ENCODE data around the gene REP15.

The REP15 gene

GRCh38 chr12:27685274-27685673 lies 11.0 kb upstream of the REP15 start:
- no peak overlapping the region for H2AFZ ChIP-seq (ENCODE audit: low read depth, low read length, severe bottlenecking)
- H3K79me2 ChIP-seq (ENCODE audit: insufficient read depth, low read length) = no peaks in the 10 kb centered on the region
- H3K36me3 ChIP-seq (ENCODE audit: low read length) = no peaks in the 10 kb centered on the region
- no peak overlapping the region for H3K4me2 ChIP-seq (ENCODE audit: low read depth, low read length, poor library complexity, severe bottlenecking)
- H3K9me2 ChIP-seq (replicated peaks; ENCODE audit: insufficient read depth, low read length) = no peaks in the 10 kb centered on the region
- H3K9me3 ChIP-seq (ENCODE audit: insufficient read depth, low read length) = no peaks in the 10 kb centered on the region
- TF ChIP-seq EZH2phosphoT487 (conservative IDR thresholded peaks at IDR 0.05; ENCODE audit: low read length) (no peak), CTCF (IDR thresholded peaks at IDR 0.05; ENCODE audit: insufficient read depth, low read length, poor library complexity, severe bottlenecking) (no peak)
- no peak overlapping the region for H3K9ac ChIP-seq (ENCODE audit: low read length)
- no peak overlapping the region for H3K4me3 ChIP-seq (ENCODE audit: insufficient read depth, low read length, poor library complexity, severe bottlenecking)
- H4K20me1 ChIP-seq (ENCODE audit: low read depth, low read length) = no peaks in the 10 kb centered on the region
- no peak overlapping the region for H3K27ac ChIP-seq (ENCODE audit: low read depth, low read length)
- no peaks in the 10 kb centered on the region for H3F3A ChIP-seq (ENCODE audit: insufficient read depth)
- H3K27me3 ChIP-seq (ENCODE audit: low read length) = no peaks in the 10 kb centered on the region

GRCh38 chr12:27686147-27686546 lies 10.1 kb upstream of the REP15 start:
- no peaks in the 10 kb centered on the region for H4K20me1 ChIP-seq (ENCODE audit: low read depth, low read length)
- TF ChIP-seq CTCF (IDR thresholded peaks at IDR 0.05; ENCODE audit: insufficient read depth, low read length, poor library complexity, severe bottlenecking) (no peak), EZH2phosphoT487 (conservative IDR thresholded peaks at IDR 0.05; ENCODE audit: low read length) (no peak)
- H3K4me2 ChIP-seq (ENCODE audit: low read depth, low read length, poor library complexity, severe bottlenecking) = no peak overlapping the region
- no peak overlapping the region for H3K4me3 ChIP-seq (ENCODE audit: insufficient read depth, low read length, poor library complexity, severe bottlenecking)
- H3F3A ChIP-seq (ENCODE audit: insufficient read depth) = no peaks in the 10 kb centered on the region
- H3K27ac ChIP-seq (ENCODE audit: low read depth, low read length) = no peak overlapping the region
- no peaks in the 10 kb centered on the region for H3K79me2 ChIP-seq (ENCODE audit: insufficient read depth, low read length)
- H3K36me3 ChIP-seq (ENCODE audit: low read length) = no peaks in the 10 kb centered on the region
- H3K9me3 ChIP-seq (ENCODE audit: insufficient read depth, low read length) = no peaks in the 10 kb centered on the region
- no peaks in the 10 kb centered on the region for H3K27me3 ChIP-seq (ENCODE audit: low read length)
- no peak overlapping the region for H2AFZ ChIP-seq (ENCODE audit: low read depth, low read length, severe bottlenecking)
- H3K9ac ChIP-seq (ENCODE audit: low read length) = no peak overlapping the region
- H3K9me2 ChIP-seq (replicated peaks; ENCODE audit: insufficient read depth, low read length) = no peaks in the 10 kb centered on the region

GRCh38 chr12:27688671-27689070 lies 7.6 kb upstream of the REP15 start:
- H3K27me3 ChIP-seq (ENCODE audit: low read length) = no peaks in the 10 kb centered on the region
- H3K9ac ChIP-seq (ENCODE audit: low read length) = no peak overlapping the region
- H3K9me3 ChIP-seq (ENCODE audit: insufficient read depth, low read length) = no peaks in the 10 kb centered on the region
- no peaks in the 10 kb centered on the region for H3K9me2 ChIP-seq (replicated peaks; ENCODE audit: insufficient read depth, low read length)
- no peak overlapping the region for H3K27ac ChIP-seq (ENCODE audit: low read depth, low read length)
- H3F3A ChIP-seq (ENCODE audit: insufficient read depth) = no peaks in the 10 kb centered on the region
- no peak overlapping the region for H3K4me3 ChIP-seq (ENCODE audit: insufficient read depth, low read length, poor library complexity, severe bottlenecking)
- H4K20me1 ChIP-seq (ENCODE audit: low read depth, low read length) = no peaks in the 10 kb centered on the region
- TF ChIP-seq EZH2phosphoT487 (conservative IDR thresholded peaks at IDR 0.05; ENCODE audit: low read length) (no peak), CTCF (IDR thresholded peaks at IDR 0.05; ENCODE audit: insufficient read depth, low read length, poor library complexity, severe bottlenecking) (no peak)
- no peaks in the 10 kb centered on the region for H3K36me3 ChIP-seq (ENCODE audit: low read length)
- no peak overlapping the region for H2AFZ ChIP-seq (ENCODE audit: low read depth, low read length, severe bottlenecking)
- no peak overlapping the region for H3K4me2 ChIP-seq (ENCODE audit: low read depth, low read length, poor library complexity, severe bottlenecking)
- H3K79me2 ChIP-seq (ENCODE audit: insufficient read depth, low read length) = no peaks in the 10 kb centered on the region

All from SU-DHL-6 (cell line).